ENCODE measurements around the gene GLP2R. TPM values are rescaled to one million over a fixed set of nuclear protein-coding genes. Genes with fewer than 3 reads are reported as not detected.

GLP2R gene
- total RNA-seq, 1 experiment from 2014 or later = 0.22 TPM

GRCh38 chr17:9806699-9807098, 19.0 kb upstream of the GLP2R start:
- no peak overlapping the region for H3K9ac ChIP-seq (ENCODE audit: low read length)
- ChIA-PET POLR2A (ENCODE audit: unreplicated experiment) (no interaction called here), CTCF (no interaction called here)
- H3F3A ChIP-seq (ENCODE audit: low read length, unreplicated experiment) = no peaks in the 10 kb centered on the region
- BruUV-seq (replicated peaks) = no TSS peak
- H3K9me2 ChIP-seq (replicated peaks; ENCODE audit: low read length) = no peaks in the 10 kb centered on the region
- H3K27ac ChIP-seq (ENCODE audit: low read length) = no peak overlapping the region
- no peaks in the 10 kb centered on the region for H4K20me1 ChIP-seq (ENCODE audit: low read length)
- H3K79me2 ChIP-seq (ENCODE audit: low read length) = no peaks in the 10 kb centered on the region
- DNase-seq = no peak
- no peak for TF ChIP-seq EZH2phosphoT487 (IDR thresholded peaks at IDR 0.05; ENCODE audit: borderline replicate concordance, low read length)
- no peak for TF ChIP-seq EZH2 (IDR thresholded peaks at IDR 0.05; ENCODE audit: low read length, unreplicated experiment)
- no peak for TF ChIP-seq CTCF (conservative IDR thresholded peaks at IDR 0.05; ENCODE audit: low read depth, low read length)
- H3K36me3 ChIP-seq (ENCODE audit: low read depth, low read length) = no peaks in the 10 kb centered on the region
- peaks cover 34% of the 10 kb centered on the region for H3K4me1 ChIP-seq (ENCODE audit: insufficient read depth, low read length)
- no peak for ATAC-seq
- H2AFZ ChIP-seq (ENCODE audit: low read length) = no peak overlapping the region
- H3K4me3 ChIP-seq (ENCODE audit: low read length) = no peak overlapping the region
- H3K4me2 ChIP-seq (ENCODE audit: low read length) = no peak overlapping the region
- no peaks in the 10 kb centered on the region for H3K9me3 ChIP-seq (ENCODE audit: low read length)
- intact Hi-C loops (cut with micrococcal nuclease) = no loop called here
- no peaks in the 10 kb centered on the region for H3K27me3 ChIP-seq (ENCODE audit: low read length)

GRCh38 chr17:9809409-9809808, 16.3 kb upstream of the GLP2R start:
- BruUV-seq (replicated peaks) = no TSS peak

More at GRCh38 chr17:9809409-9809808, 16.3 kb upstream of the GLP2R start:
- DNase-seq = no peak
- 0 out of 2 replicates have a peak overlapping the region, but pooled peaks have one; percentile 50 for H3K4me2 ChIP-seq (ENCODE audit: low read length)
- intact Hi-C loops (cut with micrococcal nuclease) = no loop called here
- no peaks in the 10 kb centered on the region for H3K36me3 ChIP-seq (ENCODE audit: low read depth, low read length)
- H3K9me2 ChIP-seq (replicated peaks; ENCODE audit: low read length) = no peaks in the 10 kb centered on the region
- no peak for ATAC-seq
- H2AFZ ChIP-seq (ENCODE audit: low read length) = no peak overlapping the region
- no peak overlapping the region for H3K4me3 ChIP-seq (ENCODE audit: low read length)
- H4K20me1 ChIP-seq (ENCODE audit: low read length) = no peaks in the 10 kb centered on the region
- peaks cover 24% of the 10 kb centered on the region for H3K4me1 ChIP-seq (ENCODE audit: insufficient read depth, low read length)
- no peaks in the 10 kb centered on the region for H3K9me3 ChIP-seq (ENCODE audit: low read length)
- peak overlapping the region; percentile 92 for H3K27ac ChIP-seq (ENCODE audit: low read length)
- no peaks in the 10 kb centered on the region for H3F3A ChIP-seq (ENCODE audit: low read length, unreplicated experiment)
- TF ChIP-seq EZH2phosphoT487 (IDR thresholded peaks at IDR 0.05; ENCODE audit: borderline replicate concordance, low read length) (no peak), EZH2 (IDR thresholded peaks at IDR 0.05; ENCODE audit: low read length, unreplicated experiment) (no peak), CTCF (conservative IDR thresholded peaks at IDR 0.05; ENCODE audit: low read depth, low read length) (no peak)
- H3K9ac ChIP-seq (ENCODE audit: low read length) = peak overlapping the region; percentile 32; the same call in 1 of the 2 replicates
- no peaks in the 10 kb centered on the region for H3K79me2 ChIP-seq (ENCODE audit: low read length)
- CTCF ChIA-PET = no interaction called here
- POLR2A ChIA-PET (ENCODE audit: unreplicated experiment) = no interaction called here
- H3K27me3 ChIP-seq (ENCODE audit: low read length) = no peaks in the 10 kb centered on the region

Data from PC-3 (cell line).